GM18517 (cell line): ENCODE measurements around the gene SSU72.
"Not testable (repeated sequence)": the region's sequence is repeated elsewhere in the genome, so short reads cannot be mapped to it uniquely, and the experiment has no call there.

ENCODE experiments used
- ATAC-seq: cut with Tn5 transposase; IDR thresholded peaks from one replicate; pipeline ENCODE4 v1.9.1; 2021; ENCODE audit warnings: mild to moderate bottlenecking, moderate library complexity; ENCODE audit not compliant: unreplicated experiment

SSU72 gene

DNA sequence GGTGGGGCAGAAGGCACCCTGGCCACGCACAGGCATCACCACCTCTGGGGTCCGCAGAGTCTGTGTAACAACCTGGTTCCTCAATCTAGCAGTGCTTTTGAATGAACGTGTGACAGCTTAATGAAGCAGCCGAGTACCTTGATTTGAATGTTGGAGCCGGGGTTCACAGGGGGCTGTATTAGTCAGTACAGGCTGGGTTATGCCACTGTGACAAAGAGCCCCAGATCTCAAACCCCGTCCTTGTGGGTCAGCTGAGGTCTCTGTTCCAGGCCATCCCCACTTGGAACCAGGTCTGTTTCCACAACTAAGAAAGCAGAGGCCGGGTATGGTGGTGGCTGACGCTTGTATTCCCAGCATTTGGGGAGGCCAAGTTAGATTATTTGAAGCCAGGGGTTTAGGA is 44.7 kb downstream of the SSU72 start:
- ATAC-seq, result no peak

DNA sequence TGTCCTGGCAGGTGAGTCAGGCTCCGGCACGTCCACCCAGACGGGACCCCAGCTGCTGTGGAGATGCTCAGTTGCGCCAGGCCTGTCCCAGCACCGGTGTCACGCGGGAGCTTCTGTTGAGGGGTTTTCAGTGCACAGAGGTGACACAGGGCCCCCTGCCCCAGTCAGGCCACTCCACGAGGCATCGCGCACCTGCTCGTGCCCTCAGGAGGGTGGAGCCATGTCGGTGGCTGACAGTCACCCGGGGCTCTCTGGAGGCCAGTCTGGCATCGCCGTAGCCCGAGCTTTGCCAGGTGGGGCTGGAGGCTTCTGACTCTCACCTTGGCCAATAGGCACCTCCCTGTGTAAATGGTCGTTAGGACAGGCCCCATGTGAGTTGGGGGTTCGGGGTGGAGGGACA is 45.3 kb downstream of the SSU72 start:
- no peak for ATAC-seq

GRCh38 chr1:1528301-1529267 is 46.1 kb downstream of the SSU72 start:
- no peak for ATAC-seq

- no peak for ATAC-seq
Measured at GRCh38 chr1:1527092-1527816, 47.4 kb downstream of the SSU72 start.

GRCh38 chr1:1526476-1526875 is 48.2 kb downstream of the SSU72 start:
- ATAC-seq, result not testable (repeated sequence)

DNA sequence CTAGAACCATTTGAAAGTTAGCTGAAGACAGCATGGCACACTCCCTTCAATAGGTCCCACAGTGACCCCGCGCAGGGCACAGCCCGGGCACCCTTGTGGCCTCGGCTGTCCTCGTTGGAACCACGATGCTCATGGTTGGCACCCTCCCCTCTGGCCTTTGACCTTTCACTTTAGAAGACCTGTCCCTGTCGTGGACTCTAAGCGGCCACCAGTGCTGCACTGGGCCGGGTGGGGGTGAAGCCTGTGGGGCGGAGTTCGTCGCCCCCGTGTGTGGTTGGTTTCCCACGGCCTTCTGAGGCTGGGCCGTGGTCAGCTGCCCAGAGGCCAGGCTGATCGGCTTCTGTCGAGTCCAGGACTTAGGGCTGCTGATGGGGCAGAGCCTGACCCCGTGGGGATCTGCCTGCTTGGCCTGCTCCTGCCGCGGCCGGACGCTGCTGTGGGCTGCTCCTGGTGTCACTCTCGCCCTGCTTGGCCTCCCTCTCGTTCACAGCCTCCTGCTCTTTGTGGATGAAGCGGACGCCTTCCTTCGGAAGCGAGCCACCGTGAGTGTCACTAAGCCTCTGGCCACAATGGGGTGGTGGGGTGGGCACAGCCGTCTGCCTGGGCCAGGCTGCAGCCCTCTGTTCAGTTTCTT is 49.8 kb downstream of the SSU72 start:
- not testable (repeated sequence) for ATAC-seq

GRCh38 chr1:1523651-1524050 is 51.0 kb downstream of the SSU72 start:
- ATAC-seq, result not testable (repeated sequence)

GRCh38 chr1:1523226-1523625 is 51.4 kb downstream of the SSU72 start:
- not testable (repeated sequence) for ATAC-seq

DNA sequence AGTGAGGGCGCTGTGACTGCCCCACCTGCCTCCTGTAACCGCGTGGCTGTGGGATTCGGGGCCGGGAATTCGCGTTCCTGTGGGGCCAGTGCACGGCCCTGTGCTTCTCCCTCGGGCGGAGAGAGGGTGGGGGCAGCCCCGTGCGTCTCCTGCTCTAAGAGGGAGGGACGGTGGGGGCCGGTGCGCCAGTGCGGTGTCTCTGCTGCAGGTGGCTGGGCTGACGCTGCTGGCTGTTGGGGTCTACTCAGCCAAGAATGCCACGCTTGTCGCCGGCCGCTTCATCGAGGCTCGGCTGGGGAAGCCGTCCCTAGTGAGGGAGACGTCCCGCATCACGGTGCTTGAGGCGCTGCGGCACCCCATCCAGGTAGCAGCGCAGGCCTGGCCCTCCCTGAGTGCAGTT is 52.1 kb downstream of the SSU72 start:
- ATAC-seq, result not testable (repeated sequence)

DNA sequence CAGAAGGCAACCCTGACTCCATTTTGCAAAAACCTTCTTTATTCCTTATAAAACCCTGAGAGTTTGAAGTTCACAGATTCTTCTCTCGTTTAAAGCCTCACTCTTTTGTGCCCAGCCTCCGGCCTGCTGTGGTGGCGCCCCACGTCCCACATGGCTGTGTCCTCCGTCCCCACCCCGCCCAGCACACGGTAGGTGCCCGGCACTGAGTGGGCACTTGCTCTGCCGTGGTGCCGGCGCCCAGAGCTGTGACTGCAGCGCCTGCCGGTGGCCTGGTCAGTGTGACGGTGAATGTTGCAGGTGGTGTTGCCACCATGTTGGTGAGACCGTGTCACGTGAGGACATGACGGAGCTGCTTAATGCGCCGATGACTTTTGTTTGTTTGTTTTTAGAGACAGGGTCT is 53.3 kb downstream of the SSU72 start:
- no peak for ATAC-seq

GRCh38 chr1:1519805-1520505 is 54.7 kb downstream of the SSU72 start:
- not testable (repeated sequence) for ATAC-seq

- ATAC-seq, result not testable (repeated sequence)
Measured at GRCh38 chr1:1518621-1519007, 56.0 kb downstream of the SSU72 start.

DNA sequence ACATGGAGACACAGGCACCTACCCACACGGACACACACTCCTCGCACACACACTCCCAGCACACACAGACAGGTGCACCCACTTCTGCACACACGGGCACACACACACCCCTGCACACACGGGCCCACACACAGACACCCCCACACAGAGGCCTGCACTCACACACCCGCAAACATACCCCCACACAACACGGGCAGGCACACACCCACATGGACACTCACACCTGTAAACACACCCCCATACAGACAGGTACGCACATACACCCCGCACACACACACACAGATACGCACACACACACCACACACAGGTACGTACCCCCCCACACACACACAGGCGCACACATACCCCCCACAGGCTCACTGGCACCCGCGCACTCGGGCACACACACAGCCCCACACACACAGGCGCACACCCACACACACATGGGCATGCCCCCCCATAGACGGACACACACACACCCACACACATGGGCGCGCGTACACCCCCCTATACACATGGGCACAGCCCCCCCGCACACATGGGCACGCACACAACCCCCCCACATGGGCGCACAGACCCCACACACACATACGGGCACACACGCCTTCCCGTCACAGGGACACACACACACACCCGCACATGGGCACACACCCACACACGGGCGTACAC is 56.6 kb downstream of the SSU72 start:
- ATAC-seq, result no peak

GRCh38 chr1:1516923-1517322 is 57.7 kb downstream of the SSU72 start:
- ATAC-seq, result not testable (repeated sequence)

- ATAC-seq, result not testable (repeated sequence)
Measured at GRCh38 chr1:1514376-1514775, 60.3 kb downstream of the SSU72 start.

DNA sequence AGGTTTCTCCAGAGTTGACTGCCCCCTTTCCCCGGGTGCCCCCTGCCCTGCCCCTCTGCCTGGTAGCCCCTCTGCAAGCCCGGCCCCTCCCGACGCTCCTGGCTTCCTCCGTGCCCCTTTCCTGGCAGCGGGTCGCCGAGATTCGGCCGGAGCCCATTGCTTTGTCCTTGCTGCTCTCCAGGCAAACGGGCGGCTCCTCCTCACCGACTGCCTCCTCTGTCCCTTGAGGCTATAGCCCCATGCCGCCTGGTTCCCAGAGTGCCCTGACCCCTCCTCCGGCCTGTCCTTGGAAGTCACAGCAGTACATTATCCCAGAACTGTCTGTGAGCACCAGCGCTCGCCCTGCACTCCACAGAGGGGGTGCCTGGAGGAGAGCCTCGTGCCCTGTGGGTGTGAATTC is 61.0 kb downstream of the SSU72 start:
- ATAC-seq, result not testable (repeated sequence)

GRCh38 chr1:1512425-1512824 is 62.2 kb downstream of the SSU72 start:
- not testable (repeated sequence) for ATAC-seq

- peak; percentile 87 for ATAC-seq
Measured at GRCh38 chr1:1511533-1512285, 63.0 kb downstream of the SSU72 start, which contains the start of gene ATAD3A. TSS of gene ATAD3A (plus strand) at chr1:1512162. CDS start at chr1:1512269, 107 bp downstream.

DNA sequence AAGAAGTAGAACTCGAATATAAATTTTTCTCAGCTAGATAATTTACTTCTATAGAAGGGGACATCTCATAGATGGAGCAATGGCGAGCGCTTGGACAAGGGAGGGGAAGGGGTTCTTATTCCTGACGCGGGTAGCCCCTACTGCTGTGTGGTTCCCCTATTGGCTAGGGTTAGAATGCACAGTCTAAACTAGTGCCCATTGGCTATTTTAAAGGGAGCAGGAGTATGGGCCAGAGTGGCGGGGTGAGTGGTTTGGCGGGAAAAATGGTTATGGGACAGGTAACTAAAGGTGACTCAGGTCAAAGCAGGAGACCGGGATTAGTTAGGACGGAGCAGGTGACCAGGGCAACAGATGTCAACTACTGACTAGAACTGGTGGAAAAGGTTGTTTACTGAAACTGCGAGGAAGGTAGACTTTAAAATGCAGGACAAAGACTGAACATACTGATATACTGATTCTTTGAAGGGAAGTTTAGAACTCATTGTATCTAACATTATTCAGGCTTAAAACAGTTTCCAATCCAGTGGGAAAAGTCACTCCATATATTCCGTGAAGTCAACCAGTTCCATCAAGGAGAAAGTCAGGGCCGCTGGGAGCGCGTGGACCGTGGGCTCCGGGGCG is 63.6 kb downstream of the SSU72 start:
- ATAC-seq, result no peak
